HUES64 (cell line): ENCODE measurements around the gene MAN1A1.

ENCODE experiments used
- H3K27ac ChIP-seq: 2 replicates; pipeline ENCODE4 v1.7.0; 2013; ENCODE audit warnings: low read depth, low read length, inconsistent platforms
- H3K27me3 ChIP-seq: 2 replicates; pipeline ENCODE4 v1.6.1; 2013; ENCODE audit warnings: mild to moderate bottlenecking, low read length; ENCODE audit not compliant: insufficient read depth
- H3K36me3 ChIP-seq: 2 replicates; pipeline ENCODE4 v1.6.1; 2013; ENCODE audit warnings: mild to moderate bottlenecking, low read length; ENCODE audit not compliant: insufficient read depth
- H3K4me1 ChIP-seq: 2 replicates; pipeline ENCODE4 v1.6.1; 2013; ENCODE audit warnings: mild to moderate bottlenecking, low read length, moderate library complexity; ENCODE audit not compliant: insufficient read depth
- H3K4me3 ChIP-seq: 2 replicates; pipeline ENCODE4 v1.5.1; 2013; ENCODE audit warnings: mild to moderate bottlenecking, low read length, moderate library complexity
- H3K9ac ChIP-seq: 2 replicates; pipeline ENCODE4 v1.6.1; 2013; ENCODE audit warnings: mild to moderate bottlenecking, low read depth, low read length
- H3K9me3 ChIP-seq: 2 replicates; pipeline ENCODE4 v1.6.1; 2013; ENCODE audit warnings: low read depth, low read length; ENCODE audit not compliant: insufficient read depth
- WGBS: fragments of 150-250, 120-280 bp; methylation state at CpG from one replicate; pipeline ENCODE4 v1.1.7; 2013; ENCODE audit warnings: missing lambda C conversion rate; 5-methylcytosine and 5-hydroxymethylcytosine counted together

Gene MAN1A1

GRCh38 chr6:119262612-119263011, 86.9 kb downstream of the MAN1A1 start:
- 48% methylated on average over 2 of the region's 2 CpGs for WGBS

DNA sequence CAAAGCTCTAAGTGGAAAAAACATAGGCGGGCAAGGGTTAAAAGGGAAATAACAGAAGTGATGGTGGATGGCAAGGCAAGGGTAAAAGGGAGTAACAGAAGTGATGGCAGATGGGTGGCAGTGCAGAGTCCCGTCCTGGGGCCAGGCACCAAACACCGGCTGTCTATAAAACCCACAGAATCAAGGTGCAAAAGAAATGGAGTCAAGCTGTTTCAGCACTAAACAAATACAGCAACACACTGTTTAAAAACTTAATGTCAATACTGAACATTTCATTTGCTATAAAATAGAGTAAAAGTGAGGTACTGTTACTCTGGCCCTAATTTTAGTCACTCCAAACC, 87.6 kb downstream of the MAN1A1 start:
- 91% methylated on average over 3 of the region's 3 CpGs for WGBS
- Histone ChIP-seq H3K9ac (no peak overlapping the region), H3K36me3 (no peaks in the 10 kb centered on the region), H3K27me3 (no peaks in the 10 kb centered on the region), H3K4me3 (no peak overlapping the region), H3K4me1 (no peaks in the 10 kb centered on the region; the same call in 1 of the 2 replicates), H3K9me3 (no peaks in the 10 kb centered on the region), H3K27ac (no peak overlapping the region)

More at GRCh38 chr6:119262612-119263011, 86.9 kb downstream of the MAN1A1 start:
- no peak overlapping the region for H3K27ac ChIP-seq
- no peak overlapping the region for H3K9ac ChIP-seq
- no peak overlapping the region for H3K4me3 ChIP-seq
- H3K9me3 ChIP-seq: no peaks in the 10 kb centered on the region
- H3K4me1 ChIP-seq: no peaks in the 10 kb centered on the region; the same call in 1 of the 2 replicates
- H3K36me3 ChIP-seq: no peaks in the 10 kb centered on the region
- no peaks in the 10 kb centered on the region for H3K27me3 ChIP-seq

DNA sequence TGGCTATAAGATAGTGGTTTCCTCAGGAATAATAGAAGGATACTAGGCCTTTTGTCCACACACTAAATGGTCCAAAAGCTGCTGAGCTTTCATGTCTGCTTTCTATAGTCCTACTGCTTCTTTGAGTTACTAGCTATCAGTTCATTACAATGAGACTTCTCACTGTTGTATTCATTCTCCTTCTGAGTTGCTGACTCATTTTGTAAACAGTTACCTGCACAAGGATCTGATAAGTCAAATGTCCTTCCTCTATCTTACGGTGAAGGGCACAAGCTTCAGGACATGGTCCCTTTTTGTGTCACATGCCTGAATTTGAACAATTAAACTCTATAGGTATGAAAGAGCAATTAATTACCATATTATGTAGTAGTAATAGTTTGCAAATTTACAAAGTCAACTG, 90.5 kb downstream of the MAN1A1 start:
- H3K36me3 ChIP-seq: no peaks in the 10 kb centered on the region
- no peak overlapping the region for H3K4me3 ChIP-seq
- H3K27me3 ChIP-seq: no peaks in the 10 kb centered on the region
- H3K9me3 ChIP-seq: no peaks in the 10 kb centered on the region
- no peak overlapping the region for H3K27ac ChIP-seq
- H3K4me1 ChIP-seq: no peaks in the 10 kb centered on the region; the same call in 1 of the 2 replicates
- no peak overlapping the region for H3K9ac ChIP-seq
- 100% methylated on average over 1 of the region's 1 CpG for WGBS

DNA sequence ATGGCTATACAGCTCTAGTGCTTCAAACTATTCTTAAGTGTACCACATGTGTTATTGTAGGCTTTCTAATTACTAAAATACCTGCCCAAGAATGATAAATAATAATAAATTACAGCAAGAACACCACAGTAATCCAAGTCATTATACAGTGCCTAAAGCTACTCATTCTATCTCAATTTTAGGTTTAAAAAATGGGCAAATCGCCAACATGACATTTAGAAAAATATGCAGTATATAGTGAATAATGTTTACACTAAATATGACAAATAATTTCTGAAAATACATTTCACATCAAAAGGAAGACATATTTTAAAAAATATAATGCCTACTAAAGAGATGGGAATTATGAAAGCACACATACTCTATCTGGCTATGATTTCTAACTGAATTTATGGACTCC, 91.8 kb downstream of the MAN1A1 start:
- Histone ChIP-seq H3K9ac (no peak overlapping the region), H3K4me3 (no peak overlapping the region), H3K4me1 (no peaks in the 10 kb centered on the region; the same call in 1 of the 2 replicates)

DNA sequence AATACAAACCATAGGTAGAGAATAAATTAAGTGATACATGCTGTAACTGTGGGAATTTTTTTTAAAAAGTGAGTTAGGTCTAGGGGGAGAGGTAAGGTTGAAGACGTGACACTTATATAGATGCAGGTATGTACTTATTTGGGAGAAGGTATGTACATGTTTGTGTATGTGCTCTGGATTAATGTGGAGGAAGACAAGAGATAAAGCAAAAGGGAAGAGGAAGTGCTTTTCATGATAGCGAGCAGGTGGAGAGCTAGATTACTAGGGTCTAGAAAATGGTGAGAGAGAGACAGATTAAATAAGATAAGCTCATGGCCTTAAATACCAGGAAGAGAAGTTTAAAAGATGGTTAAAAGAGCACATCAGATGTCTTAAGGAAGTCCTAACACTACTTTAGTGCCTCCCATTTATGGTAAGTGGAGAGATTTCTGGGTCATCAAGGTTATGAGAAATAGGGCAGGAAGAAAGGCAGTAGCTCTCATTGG, 92.5 kb downstream of the MAN1A1 start:
- 72% methylated on average over 2 of the region's 2 CpGs for WGBS
- Histone ChIP-seq H3K36me3 (no peaks in the 10 kb centered on the region), H3K4me3 (no peak overlapping the region), H3K27ac (no peak overlapping the region), H3K9me3 (no peaks in the 10 kb centered on the region), H3K27me3 (no peaks in the 10 kb centered on the region), H3K4me1 (no peaks in the 10 kb centered on the region; the same call in 1 of the 2 replicates), H3K9ac (no peak overlapping the region)

More for the DNA sequence above, 91.8 kb downstream of the MAN1A1 start:
- no peaks in the 10 kb centered on the region for H3K27me3 ChIP-seq
- H3K36me3 ChIP-seq: no peaks in the 10 kb centered on the region
- no peak overlapping the region for H3K27ac ChIP-seq
- H3K9me3 ChIP-seq: no peaks in the 10 kb centered on the region
- no CpG with 5 or more reads among the region's 1 CpG for WGBS

DNA sequence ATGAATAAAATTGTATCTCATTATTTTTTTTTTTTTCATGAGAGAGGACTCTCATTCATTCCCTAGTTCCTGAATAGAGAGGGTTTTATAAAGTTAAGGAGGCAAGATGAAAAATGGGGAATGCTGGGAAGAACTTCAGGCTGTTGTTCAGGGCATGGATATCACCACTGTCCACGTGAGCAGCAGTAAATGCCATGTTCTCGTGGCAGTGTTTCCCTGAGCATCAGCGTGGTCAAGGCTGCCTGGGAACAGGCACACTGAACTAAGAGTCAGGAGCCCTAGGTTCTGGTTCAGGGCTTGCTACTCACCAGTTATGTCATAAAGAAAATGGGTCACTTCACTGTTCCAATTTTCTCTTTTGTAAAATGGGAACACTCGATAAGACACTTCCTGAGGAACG, 93.2 kb downstream of the MAN1A1 start:
- Histone ChIP-seq H3K4me1 (no peaks in the 10 kb centered on the region; the same call in 1 of the 2 replicates), H3K27me3 (no peaks in the 10 kb centered on the region), H3K9me3 (no peaks in the 10 kb centered on the region), H3K36me3 (no peaks in the 10 kb centered on the region), H3K27ac (no peak overlapping the region), H3K4me3 (no peak overlapping the region), H3K9ac (no peak overlapping the region)
- 94% methylated on average over 5 of the region's 5 CpGs for WGBS

DNA sequence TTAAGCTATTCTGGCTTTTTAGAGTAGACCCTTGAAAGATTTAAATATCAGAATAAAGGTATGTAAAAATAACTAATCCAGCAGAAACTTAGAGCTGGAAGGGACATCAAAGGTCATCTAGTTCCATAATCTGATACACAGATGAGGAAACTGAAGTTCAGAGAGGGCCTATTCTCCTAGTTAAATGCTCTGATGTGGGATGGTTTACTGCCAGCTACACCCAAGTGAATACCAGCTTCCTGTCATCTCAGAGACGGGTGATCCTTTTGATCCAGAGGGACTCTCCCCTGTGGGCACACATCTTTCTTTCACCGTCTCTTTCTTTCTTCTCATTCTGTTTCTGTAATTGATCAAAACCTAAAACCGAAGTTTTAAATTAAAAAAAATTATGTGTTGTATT, 94.1 kb downstream of the MAN1A1 start:
- no peaks in the 10 kb centered on the region for H3K36me3 ChIP-seq
- H3K9me3 ChIP-seq: no peaks in the 10 kb centered on the region
- H3K4me1 ChIP-seq: no peaks in the 10 kb centered on the region; the same call in 1 of the 2 replicates
- H3K9ac ChIP-seq: no peak overlapping the region
- no peak overlapping the region for H3K4me3 ChIP-seq
- no peaks in the 10 kb centered on the region for H3K27me3 ChIP-seq
- no peak overlapping the region for H3K27ac ChIP-seq
- 84% methylated on average over 2 of the region's 3 CpGs for WGBS

DNA sequence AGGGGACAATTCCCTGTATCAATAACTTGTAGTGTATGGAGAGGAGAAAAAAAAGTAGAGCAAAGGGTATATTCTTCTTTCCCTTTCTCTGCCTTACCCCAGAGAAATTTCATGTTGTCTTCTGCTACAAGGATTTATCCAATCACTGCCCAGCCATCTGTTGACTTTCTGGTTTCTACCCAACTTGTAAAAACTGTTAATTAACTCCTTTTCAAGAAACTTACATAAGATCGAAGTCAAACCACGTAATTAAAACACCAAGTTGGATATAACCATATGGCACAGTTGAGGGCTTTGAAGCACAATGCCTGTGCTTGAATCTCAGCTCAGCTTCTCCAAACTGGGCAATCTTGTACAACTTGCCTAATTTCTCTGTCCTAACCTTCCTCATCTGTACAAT, 99.5 kb downstream of the MAN1A1 start:
- 95% methylated on average over 2 of the region's 2 CpGs for WGBS
- no peak overlapping the region for H3K4me3 ChIP-seq
- no peak overlapping the region for H3K9ac ChIP-seq
- no peaks in the 10 kb centered on the region for H3K36me3 ChIP-seq
- no peaks in the 10 kb centered on the region for H3K9me3 ChIP-seq
- no peaks in the 10 kb centered on the region for H3K4me1 ChIP-seq
- H3K27me3 ChIP-seq: no peaks in the 10 kb centered on the region
- H3K27ac ChIP-seq: no peak overlapping the region

GRCh38 chr6:119249319-119249718, 100.2 kb downstream of the MAN1A1 start:
- Histone ChIP-seq H3K27ac (no peak overlapping the region), H3K36me3 (no peaks in the 10 kb centered on the region), H3K4me3 (no peak overlapping the region), H3K4me1 (no peaks in the 10 kb centered on the region), H3K9me3 (no peaks in the 10 kb centered on the region), H3K9ac (no peak overlapping the region), H3K27me3 (no peaks in the 10 kb centered on the region)
- WGBS: over 99% methylated on average over 4 of the region's 4 CpGs

DNA sequence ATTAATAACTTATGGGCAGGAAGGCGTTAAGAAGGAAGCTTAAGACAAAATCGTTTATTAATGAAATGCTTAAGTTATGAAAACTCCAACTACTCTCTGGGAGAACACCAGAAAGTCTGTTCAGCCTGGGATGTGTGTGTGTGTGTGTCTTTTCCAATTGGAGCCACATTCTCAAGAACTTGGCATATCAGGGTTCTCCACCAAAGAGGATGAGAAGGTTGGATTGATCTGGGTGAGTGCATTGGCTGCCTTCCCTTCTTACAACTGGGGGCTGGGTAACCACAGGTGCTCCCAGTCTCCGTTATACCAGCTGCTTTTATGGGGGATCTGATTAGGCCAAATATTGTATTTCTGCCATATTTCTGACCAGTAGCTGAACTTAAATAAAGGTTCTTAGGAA, 102.1 kb downstream of the MAN1A1 start:
- Histone ChIP-seq H3K9ac (no peak overlapping the region), H3K36me3 (no peaks in the 10 kb centered on the region), H3K9me3 (no peaks in the 10 kb centered on the region), H3K27ac (no peak overlapping the region), H3K4me1 (no peaks in the 10 kb centered on the region), H3K27me3 (no peaks in the 10 kb centered on the region), H3K4me3 (no peak overlapping the region)
- WGBS: 77% methylated on average over 3 of the region's 3 CpGs

GRCh38 chr6:119243657-119244056, 105.9 kb downstream of the MAN1A1 start:
- Histone ChIP-seq H3K27me3 (no peaks in the 10 kb centered on the region), H3K9ac (no peak overlapping the region), H3K9me3 (no peaks in the 10 kb centered on the region), H3K27ac (no peak overlapping the region), H3K4me3 (no peak overlapping the region), H3K36me3 (no peaks in the 10 kb centered on the region), H3K4me1 (peaks cover 21% of the 10 kb centered on the region)
- WGBS: no CpG with 5 or more reads among the region's 2 CpGs

- Histone ChIP-seq H3K27me3 (no peaks in the 10 kb centered on the region), H3K9me3 (no peaks in the 10 kb centered on the region), H3K4me1 (peaks cover 21% of the 10 kb centered on the region), H3K36me3 (no peaks in the 10 kb centered on the region), H3K27ac (no peak overlapping the region), H3K9ac (no peak overlapping the region), H3K4me3 (no peak overlapping the region)
Observed at GRCh38 chr6:119243037-119243436, 106.5 kb downstream of the MAN1A1 start.
